SHP77 (cell line): ENCODE results near the gene PCDHGA4.
"Not testable (repeated sequence)": the region's sequence is repeated elsewhere in the genome, so short reads cannot be mapped to it uniquely, and the experiment has no call there.

ENCODE experiments used
- DNase-seq, 2 experiments: peaks; one replicate each; lab custom pipeline; 2025; lab: John Stamatoyannopoulos, UW

Gene PCDHGA4

DNA sequence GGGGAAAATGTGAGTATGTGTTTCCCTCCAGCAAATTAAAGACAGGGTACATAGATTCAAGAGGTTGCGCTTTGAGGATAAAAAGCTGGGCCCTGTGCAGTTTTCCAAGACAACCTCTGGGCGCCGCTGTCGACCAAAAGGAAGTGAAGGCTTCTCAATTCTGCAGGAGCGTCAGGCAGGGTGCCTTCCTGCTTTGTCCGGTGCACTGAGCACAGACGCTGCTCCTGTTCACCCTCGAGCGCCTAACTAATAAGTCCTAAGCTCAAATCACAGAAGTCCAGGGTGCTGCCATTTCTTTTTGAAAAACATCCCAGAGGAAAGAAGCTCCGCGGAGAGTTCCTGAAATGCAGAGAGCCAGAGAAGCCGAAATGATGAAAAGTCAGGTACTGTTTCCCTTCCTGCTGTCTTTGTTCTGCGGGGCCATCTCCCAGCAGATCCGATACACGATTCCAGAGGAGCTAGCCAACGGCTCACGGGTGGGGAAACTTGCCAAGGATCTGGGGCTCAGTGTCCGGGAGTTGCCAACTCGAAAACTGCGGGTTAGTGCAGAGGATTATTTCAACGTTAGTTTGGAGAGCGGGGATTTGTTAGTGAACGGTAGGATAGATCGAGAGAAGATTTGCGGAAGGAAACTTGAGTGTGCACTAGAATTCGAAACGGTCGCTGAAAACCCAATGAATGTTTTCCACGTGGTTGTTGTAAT lies 4.8 kb upstream of the PCDHGA4 start, which contains the start of gene PCDHGB1:
TSS of gene PCDHGB1 (plus strand) at position 183 of the 703 bp plus-strand sequence. CDS start at position 345, 162 bp downstream.
- DNase-seq: peak; percentile 66 to 71

DNA sequence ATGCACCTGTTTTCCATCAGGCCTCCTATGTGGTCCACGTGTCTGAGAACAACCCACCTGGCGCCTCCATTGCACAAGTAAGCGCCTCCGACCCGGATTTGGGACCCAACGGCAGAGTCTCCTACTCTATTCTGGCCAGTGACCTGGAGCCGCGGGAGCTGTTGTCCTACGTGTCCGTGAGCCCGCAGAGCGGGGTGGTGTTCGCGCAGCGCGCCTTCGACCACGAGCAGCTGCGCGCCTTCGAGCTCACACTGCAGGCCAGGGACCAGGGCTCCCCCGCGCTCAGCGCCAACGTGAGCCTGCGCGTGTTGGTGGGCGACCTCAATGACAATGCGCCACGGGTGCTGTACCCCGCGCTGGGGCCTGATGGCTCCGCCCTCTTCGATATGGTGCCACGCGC lies 3.2 kb upstream of the PCDHGA4 start:
- DNase-seq: no peak

DNA sequence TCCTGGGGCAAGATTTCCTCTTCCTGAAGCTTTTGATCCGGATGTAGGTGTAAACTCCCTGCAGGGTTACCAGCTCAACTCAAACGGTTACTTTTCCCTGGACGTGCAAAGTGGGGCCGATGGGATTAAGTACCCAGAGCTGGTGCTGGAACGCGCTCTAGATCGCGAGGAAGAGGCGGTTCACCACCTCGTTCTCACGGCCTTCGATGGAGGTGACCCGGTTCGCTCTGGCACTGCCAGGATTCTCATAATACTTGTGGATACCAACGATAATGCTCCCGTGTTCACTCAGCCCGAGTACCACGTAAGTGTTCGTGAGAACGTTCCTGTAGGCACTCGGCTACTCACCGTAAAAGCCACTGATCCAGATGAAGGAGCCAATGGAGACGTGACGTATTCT lies 820 bp downstream of the PCDHGA4 start:
- DNase-seq: no peak

DNA sequence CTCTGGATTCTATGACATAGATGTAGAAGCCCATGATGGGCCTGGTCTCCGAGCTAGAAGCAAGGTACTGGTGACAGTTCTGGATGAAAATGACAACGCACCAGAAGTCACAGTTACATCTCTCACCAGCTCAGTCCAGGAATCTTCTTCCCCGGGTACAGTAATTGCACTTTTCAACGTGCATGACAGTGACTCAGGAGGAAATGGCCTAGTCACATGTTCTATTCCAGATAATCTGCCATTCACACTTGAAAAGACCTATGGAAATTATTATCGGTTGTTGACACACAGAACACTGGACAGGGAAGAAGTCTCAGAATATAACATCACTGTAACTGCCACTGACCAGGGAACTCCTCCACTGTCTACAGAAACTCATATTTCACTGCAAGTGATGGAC lies 1.3 kb downstream of the PCDHGA4 start:
- DNase-seq: no peak

DNA sequence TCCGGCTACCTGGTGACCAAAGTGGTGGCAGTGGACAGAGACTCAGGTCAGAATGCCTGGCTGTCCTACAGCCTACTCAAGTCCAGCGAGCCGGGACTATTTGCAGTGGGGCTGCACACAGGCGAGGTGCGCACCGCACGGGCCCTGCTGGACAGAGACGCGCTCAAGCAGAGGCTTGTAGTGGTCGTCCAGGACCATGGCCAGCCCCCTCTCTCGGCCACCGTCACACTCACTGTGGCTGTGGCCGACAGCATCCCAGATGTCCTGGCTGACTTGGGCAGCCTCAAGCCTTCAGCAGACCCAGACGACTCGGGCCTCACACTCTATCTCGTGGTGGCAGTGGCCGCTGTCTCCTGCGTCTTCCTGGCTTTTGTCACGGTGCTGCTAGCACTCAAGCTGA lies 2.1 kb downstream of the PCDHGA4 start:
- no peak for DNase-seq

DNA sequence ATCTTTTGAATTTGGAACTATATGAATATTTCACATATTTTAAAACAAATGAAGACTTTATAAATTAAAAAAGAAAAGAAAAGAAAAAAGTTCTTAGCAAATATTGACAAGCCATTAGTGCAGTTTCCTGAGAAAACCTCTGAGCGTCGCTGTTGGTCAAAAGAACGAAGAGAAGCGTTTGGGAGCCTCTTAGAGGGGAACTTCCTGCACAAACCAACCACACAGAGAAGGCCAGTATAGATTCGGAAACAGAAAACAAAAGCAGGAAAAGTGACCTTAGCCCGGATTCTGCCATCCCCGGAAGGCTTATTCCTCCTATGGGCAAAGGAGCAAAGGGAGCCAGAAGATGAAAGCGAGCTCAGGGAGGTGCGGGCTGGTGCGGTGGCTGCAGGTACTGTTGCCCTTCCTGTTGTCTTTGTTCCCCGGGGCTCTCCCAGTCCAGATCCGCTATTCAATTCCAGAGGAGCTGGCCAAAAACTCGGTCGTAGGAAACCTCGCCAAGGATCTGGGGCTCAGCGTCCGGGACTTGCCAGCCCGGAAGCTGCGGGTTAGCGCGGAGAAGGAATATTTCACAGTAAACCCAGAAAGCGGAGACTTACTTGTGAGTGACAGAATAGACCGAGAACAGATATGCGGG lies 5.1 kb downstream of the PCDHGA4 start, which contains the start of gene PCDHGB2:
TSS of gene PCDHGB2 (plus strand) at position 205 of the 637 bp plus-strand sequence. CDS start at position 347, 142 bp downstream.
- no peak for DNase-seq

DNA sequence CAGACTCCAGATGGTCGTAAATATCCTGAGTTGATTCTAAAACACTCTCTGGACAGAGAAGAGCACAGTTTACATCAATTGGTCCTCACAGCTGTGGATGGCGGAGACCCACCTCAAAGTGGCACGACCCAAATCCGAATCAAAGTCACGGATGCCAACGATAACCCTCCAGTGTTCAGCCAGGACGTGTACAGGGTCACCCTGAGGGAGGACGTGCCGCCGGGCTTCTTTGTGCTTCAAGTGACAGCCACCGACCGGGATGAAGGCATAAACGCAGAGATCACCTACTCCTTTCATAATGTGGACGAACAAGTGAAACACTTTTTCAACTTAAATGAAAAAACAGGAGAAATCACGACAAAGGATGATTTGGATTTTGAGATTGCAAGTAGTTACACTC lies 5.9 kb downstream of the PCDHGA4 start:
- no peak for DNase-seq

DNA sequence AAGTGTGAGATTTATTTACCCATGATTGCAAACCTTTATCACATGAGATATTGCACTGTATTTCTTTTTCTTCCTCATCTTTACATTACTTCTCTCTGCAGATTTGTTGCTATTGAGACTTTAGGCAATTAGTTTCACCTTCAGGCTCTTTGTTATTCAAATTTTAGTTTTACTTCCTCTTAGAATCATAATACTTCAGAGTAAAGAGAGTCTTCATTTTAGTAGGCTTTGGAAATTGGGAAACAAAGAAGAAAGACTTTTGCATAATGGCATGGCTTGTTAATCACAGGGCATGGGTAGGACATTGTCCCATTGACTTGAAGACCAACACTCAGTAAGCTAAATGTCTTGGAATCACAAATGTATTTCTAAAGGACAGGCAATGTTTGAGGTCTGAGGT lies 7.9 kb downstream of the PCDHGA4 start:
- no peak for DNase-seq

DNA sequence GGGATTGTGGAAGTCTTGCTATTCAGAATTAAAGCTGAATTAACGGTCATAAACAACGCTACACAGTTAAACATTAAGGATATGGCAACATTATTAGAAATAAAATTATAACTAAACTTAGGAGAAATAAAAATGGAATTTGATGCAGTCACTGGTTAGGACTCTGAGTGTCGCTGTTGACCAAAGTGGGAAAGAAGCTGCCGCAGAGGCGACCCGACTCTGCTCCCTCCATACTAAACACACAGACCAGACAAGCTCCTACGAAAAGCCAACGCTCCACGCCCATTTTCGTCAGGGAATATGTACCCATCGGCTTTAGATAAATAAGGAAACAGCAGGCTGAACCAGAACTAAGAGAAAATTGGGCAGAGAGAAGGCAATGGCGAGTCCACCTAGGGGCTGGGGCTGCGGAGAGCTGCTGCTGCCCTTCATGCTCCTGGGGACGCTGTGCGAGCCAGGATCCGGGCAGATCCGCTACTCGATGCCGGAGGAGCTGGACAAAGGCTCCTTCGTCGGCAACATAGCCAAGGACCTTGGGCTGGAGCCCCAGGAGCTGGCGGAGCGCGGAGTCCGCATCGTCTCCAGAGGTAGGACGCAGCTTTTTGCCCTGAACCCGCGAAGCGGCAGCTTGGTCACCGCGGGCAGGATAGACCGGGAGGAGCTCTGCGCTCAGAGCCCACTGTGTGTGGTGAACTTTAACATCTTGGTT lies 9.3 kb downstream of the PCDHGA4 start, which contains the start of gene PCDHGA5:
TSS of gene PCDHGA5 (plus strand) at position 211 of the 709 bp plus-strand sequence. CDS start at position 380, 169 bp downstream.
- DNase-seq: no peak

DNA sequence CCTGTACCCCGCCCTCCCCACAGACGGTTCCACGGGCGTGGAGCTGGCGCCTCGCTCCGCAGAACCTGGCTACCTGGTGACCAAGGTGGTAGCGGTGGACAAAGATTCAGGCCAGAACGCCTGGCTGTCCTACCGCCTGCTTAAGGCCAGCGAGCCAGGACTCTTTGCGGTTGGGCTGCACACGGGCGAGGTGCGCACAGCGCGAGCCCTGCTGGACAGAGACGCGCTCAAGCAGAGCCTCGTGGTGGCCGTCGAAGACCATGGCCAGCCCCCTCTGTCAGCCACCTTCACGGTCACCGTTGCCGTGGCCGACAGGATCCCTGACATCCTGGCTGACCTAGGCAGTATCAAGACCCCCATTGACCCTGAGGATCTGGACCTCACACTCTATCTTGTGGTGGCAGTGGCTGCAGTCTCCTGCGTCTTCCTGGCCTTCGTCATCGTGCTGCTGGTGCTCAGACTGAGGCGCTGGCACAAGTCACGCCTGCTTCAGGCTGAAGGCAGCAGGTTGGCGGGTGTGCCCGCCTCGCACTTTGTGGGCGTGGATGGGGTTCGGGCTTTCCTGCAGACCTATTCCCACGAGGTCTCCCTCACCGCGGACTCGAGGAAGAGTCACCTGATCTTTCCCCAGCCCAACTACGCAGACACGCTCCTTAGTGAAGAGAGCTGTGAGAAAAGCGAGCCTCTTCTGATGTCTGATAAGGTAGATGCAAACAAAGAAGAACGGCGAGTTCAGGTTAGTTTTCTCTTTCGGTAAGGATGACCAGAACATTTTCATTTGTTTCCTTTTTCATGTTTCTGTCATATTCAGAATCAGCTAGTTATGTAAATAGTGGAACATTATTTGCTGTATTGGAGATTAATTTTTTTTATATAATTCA lies 11.4 kb downstream of the PCDHGA4 start:
- DNase-seq: no peak

DNA sequence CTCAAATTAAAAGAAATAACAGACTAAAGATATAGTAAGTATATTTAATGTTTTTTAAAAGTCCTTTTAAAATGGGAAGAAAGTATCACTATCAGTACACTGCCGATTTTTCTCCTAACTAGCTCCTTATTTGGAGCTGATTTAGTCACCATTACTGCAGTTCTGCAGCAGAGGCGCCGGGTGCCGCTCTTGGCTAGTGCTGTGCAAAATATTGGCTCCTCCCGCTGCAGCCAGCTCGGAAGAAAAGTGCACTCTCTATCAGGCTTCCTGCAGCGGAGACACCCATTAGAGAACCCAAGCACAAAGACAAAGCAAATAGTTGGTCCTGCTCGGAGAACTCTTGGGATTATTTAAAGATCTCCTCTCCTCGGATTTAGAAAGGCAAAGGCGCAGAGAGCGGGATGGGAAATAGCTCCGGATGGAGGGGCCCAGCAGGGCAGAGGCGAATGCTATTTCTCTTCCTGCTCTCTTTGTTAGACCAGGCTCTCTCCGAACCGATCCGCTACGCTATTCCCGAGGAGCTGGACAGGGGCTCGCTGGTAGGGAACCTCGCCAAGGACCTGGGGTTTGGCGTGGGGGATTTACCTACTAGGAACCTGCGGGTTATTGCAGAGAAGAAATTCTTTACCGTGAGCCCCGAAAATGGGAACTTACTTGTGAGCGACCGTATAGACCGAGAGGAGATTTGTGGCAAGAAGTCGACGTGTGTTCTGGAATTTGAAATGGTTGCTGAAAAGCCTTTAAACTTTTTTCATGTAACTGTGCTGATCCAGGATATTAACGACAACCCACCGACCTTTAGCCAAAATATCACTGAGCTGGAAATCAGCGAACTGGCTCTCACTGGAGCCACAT lies 15.4 kb downstream of the PCDHGA4 start, which contains the start of gene PCDHGB3:
TSS of gene PCDHGB3 (plus strand) at position 249 of the 855 bp plus-strand sequence. CDS start at position 402, 153 bp downstream.
- no peak for DNase-seq

DNA sequence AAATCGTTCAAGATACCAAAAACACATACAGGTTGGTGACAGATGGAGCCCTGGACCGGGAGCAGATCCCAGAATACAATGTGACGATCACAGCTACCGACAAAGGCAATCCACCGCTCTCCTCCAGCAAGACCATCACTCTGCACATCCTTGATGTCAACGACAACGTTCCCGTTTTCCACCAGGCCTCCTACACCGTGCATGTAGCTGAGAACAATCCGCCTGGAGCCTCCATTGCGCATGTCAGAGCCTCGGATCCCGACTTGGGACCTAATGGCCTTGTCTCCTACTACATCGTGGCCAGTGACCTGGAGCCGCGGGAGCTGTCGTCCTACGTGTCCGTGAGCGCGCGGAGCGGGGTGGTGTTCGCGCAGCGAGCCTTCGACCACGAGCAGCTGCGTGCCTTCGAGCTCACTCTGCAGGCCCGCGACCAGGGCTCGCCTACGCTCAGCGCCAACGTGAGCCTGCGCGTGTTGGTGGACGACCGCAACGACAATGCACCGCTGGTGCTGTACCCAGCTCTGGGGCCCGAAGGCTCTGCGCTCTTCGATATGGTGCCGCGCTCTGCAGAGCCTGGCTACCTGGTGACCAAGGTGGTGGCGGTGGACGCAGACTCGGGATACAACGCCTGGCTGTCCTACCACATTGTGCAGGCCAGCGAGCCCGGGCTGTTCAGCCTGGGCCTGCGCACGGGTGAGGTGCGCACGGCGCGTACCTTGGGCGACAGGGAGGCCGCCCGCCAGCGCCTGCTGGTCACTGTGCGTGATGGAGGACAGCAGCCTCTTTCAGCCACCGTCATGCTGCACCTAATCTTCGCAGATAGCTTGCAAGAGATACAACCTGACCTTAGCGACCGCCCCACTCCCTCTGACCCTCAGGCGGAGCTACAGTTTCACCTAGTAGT lies 17.0 kb downstream of the PCDHGA4 start:
- DNase-seq: no peak

DNA sequence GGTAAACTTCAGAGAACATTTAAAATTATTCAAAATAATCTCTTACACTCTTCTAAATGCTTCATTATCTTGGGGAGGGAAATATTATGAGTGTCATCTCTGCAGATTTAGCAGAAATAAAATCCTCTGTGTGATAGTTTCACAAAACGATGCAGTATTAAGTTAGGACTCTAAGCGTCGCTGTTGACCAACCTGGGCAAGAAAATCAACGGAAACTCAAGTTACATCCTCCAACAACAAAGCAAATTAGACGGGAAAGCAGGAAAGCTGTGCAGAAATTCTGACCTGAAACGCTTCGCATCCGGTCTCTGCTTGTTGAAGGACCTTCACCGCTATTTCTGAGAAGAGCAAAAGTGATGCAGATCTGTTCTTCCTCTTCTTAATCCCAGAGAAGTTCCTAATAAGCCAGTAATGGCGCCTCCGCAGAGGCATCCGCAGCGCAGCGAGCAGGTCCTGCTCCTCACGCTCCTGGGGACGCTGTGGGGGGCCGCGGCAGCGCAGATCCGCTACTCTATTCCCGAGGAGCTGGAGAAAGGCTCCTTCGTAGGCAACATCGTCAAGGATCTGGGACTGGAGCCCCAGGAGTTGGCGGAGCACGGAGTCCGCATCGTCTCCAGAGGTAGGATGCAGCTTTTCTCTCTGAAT lies 19.0 kb downstream of the PCDHGA4 start, which contains the start of gene PCDHGA6:
TSS of gene PCDHGA6 (plus strand) at position 219 of the 645 bp plus-strand sequence. CDS start at position 412, 193 bp downstream.
- no peak for DNase-seq

DNA sequence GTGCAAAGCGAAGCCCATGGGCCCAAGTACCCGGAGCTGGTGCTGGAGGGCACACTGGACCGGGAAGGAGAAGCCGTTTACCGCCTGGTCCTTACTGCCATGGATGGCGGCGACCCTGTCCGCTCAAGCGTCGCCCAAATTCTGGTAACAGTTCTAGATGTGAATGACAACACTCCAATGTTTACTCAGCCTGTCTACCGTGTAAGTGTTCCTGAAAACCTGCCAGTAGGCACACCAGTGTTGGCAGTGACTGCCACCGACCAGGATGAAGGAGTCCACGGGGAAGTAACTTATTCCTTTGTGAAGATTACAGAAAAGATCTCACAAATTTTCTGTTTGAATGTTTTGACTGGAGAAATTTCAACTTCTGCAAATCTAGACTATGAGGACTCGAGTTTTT lies 19.8 kb downstream of the PCDHGA4 start:
- DNase-seq: no peak

DNA sequence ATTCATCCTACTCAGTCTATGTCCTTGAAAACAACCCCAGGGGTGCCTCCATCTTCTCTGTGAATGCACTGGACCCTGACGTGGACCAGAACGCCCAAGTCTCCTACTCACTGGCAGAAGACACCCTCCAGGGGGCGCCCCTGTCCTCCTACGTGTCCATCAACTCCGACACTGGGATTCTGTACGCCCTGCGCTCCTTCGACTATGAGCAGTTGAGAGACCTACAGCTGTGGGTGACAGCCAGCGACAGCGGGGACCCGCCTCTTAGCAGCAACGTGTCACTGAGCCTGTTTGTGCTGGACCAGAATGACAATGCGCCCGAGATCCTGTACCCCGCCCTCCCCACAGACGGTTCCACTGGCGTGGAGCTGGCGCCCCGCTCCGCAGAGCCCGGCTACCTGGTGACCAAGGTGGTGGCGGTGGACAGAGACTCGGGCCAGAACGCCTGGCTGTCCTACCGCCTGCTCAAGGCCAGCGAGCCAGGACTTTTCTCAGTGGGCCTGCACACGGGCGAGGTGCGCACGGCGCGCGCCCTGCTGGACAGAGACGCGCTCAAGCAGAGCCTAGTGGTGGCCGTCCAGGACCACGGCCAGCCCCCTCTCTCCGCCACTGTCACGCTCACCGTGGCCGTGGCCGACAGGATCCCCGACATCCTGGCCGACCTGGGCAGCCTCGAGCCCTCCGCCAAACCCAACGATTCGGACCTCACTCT lies 20.8 kb downstream of the PCDHGA4 start:
- DNase-seq: not testable (repeated sequence)

DNA sequence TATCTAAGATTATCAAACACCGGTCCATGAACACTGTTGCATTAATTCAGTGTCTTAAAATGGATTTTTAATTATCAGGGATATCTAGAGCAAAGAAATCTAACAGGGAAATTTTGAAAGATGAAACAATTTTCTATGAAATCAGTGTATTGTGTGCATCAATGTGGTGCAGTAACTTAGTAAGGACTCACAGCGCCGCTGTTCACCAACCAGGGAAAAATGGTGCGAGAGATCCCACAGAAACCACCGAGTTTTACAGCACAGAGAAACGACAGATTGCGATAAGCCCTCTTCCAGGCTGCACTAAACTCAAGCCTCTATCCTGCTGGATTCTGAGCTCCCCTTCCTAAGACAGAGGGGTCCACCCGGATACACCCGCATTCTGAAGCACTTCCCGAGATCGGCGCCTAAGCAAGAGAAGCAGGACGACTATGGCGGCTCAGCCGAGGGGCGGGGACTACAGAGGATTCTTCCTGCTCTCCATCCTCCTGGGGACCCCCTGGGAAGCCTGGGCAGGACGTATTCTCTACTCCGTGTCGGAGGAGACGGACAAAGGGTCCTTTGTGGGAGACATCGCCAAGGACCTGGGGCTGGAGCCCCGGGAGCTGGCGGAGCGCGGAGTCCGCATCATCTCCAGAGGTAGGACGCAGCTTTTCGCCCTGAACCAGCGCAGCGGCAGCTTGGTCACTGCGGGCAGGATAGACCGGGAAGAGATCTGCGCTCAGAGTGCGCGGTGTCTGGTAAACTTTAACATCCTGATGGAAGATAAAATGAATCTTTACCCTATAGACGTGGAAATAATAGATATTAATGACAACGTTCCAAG lies 27.9 kb downstream of the PCDHGA4 start, which contains the start of gene PCDHGA7:
TSS of gene PCDHGA7 (plus strand) at position 274 of the 826 bp plus-strand sequence. CDS start at position 432, 158 bp downstream.
- no peak for DNase-seq

DNA sequence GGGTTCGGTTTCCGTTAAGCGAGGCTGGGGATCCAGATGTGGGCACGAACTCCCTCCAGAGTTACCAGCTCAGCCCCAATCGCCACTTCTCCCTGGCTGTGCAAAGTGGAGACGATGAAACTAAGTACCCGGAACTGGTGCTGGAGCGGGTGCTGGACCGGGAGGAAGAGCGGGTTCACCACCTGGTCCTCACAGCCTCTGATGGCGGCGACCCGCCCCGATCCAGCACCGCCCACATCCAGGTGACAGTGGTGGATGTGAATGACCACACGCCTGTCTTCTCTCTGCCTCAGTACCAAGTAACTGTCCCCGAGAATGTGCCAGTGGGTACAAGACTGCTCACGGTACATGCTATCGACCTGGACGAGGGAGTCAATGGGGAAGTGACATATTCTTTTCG lies 28.5 kb downstream of the PCDHGA4 start:
- no peak for DNase-seq
